Dermis blood vessel endothelial cell (primary cell): ENCODE data around the gene ZDHHC5. TPM values are rescaled to one million over a fixed set of nuclear protein-coding genes. Genes with fewer than 3 reads are reported as not detected.

Experiments
- DNase-seq: peaks from one replicate; pipeline ENCODE4 v3.0.0; 2010
- total RNA-seq: library from RNA; depleted of rRNA; stranded (reverse); fragments of >200 nt; gene quantifications from 2 replicates; pipeline ENCODE4 v1.2.3, GENCODE V29; 2014

The ZDHHC5 gene, protein sequence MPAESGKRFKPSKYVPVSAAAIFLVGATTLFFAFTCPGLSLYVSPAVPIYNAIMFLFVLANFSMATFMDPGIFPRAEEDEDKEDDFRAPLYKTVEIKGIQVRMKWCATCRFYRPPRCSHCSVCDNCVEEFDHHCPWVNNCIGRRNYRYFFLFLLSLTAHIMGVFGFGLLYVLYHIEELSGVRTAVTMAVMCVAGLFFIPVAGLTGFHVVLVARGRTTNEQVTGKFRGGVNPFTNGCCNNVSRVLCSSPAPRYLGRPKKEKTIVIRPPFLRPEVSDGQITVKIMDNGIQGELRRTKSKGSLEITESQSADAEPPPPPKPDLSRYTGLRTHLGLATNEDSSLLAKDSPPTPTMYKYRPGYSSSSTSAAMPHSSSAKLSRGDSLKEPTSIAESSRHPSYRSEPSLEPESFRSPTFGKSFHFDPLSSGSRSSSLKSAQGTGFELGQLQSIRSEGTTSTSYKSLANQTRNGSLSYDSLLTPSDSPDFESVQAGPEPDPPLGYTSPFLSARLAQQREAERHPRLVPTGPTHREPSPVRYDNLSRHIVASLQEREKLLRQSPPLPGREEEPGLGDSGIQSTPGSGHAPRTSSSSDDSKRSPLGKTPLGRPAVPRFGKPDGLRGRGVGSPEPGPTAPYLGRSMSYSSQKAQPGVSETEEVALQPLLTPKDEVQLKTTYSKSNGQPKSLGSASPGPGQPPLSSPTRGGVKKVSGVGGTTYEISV
- total RNA-seq, result 34.0 and 55.9 TPM in 2 replicates

DNA sequence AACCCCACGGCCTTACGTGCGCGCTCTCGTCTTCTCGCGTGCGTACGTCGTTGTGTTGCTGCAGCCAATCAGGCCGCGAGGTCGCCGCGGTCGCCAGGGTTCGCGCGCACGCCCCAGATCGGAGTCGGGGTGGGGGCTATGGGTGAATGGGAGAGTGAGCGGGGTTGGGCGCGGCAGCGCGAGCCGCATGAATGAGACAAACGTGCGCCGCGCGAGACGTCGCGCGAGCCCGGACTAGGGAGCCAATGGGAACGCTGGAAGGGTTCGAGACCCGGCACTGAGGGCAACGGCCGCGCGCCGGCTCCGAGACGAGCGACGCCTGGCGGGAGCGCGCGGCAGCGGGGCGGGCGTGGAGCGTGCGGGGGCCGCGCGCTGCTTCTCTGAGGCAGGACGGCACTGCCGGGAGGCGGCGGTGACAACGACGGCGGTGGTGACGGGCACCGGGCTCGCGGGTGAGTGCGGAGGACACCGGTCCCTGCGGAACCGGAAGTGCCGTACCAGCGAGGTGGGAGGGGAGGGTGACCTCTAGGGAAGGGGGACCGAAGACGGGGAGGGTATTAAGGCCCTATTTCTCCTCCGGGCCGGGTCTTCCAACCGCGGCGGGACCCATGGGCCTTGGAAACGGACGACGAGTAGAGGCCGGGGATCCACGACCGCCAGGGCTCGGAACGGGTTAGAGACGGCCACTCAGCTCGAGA is at the start of gene ZDHHC5:
ZDHHC5 (plus strand) TSS at position 379 of the 698 bp plus-strand sequence. CDS start 4,977 bp downstream, outside the sequence.
- peak; percentile 100 for DNase-seq

DNA sequence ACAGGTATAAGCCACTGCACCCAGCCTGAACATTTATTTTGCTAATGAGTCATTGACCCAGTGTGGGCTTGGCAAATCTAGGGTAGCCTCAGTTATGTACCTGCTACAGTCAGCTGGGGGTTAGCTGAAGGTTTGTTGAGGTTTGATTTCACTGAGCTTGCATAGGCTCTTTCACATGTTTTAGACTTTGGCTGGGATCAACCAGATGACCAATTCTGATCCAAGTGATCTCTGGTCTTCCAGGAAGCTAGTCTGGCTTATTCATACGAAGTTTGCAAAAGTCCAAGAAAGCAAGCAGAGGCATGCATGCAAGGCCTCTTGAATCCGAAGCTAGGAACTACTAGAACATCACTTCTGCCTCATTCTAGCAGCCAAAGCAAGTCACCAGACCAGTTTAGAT is 49.5 kb upstream of the ZDHHC5 start:
- DNase-seq, result no peak

DNA sequence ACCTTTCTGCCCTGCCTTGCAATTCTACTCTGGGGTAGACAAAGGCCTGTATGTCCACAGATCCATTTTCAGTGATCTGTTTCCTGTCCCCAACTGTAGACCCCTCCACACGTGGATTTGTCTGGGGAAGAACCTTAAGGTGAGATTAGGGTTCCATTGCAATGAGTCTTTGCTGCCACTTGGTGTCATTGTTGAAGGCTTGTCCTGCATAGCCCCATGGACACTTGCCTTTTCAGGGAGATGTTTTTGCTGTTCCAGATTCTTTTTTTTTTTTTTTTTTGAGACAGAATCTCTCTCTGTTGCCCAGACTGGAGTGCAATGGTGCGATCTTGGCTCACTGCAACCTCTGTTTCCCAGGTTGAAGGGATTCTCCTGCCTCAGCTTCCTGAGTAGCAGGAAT is 48.6 kb upstream of the ZDHHC5 start:
- DNase-seq, result no peak

DNA sequence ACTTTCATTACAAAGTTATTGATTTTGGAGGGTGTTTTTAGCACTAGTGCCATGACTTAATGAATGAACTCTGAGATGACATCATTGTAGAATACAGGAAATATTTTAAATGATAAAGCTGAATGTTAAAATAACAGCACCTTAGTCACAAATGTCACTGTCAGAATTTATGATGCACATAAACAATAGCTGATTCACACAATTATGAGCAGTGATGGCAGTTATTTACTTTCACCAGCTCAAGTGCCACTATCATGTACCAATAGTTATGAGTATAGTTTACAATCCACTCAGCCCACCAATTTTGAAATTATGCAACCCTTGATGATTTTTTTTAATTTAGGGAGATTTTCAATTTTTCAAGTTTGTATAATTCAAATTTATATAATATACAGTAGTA is 47.4 kb upstream of the ZDHHC5 start:
- DNase-seq, result no peak

DNA sequence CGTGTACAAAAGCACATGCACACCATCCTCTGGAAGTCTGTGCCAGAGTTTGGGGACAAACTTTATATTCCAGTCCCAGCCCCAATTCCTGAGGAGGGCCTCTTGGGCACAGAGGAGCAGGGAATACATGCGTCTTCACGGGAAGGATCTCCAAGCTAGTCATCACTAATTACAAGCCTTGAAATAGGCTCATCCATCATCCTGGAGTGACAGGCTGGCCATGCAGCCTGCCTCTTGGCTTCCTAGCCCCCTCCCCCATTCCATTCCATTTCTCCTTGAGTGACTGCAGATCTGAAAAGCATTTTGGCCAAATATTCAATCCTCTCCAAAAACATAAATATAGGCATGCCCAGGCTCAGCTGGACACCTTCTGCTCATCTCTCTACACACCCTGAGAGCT is 45.7 kb upstream of the ZDHHC5 start:
- no peak for DNase-seq

DNA sequence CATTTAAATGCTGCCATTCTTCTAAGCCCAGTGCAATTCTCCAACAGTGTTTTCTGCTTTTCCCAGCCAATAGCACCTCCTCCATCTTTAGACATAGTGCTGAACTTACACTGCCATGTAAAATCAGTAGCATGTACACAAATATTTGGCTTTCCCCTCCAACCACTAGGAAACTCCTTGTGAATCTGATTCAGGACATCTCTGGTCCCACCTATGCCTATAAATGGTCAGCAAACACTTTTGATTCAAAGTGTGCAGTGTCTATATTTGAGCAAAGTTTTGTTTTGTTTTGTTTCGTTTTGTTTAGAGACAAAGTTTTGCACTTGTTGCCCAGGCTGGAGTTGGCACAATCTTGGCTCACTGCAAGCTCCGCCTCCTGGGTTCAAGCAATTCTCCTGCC is 43.0 kb upstream of the ZDHHC5 start:
- no peak for DNase-seq

DNA sequence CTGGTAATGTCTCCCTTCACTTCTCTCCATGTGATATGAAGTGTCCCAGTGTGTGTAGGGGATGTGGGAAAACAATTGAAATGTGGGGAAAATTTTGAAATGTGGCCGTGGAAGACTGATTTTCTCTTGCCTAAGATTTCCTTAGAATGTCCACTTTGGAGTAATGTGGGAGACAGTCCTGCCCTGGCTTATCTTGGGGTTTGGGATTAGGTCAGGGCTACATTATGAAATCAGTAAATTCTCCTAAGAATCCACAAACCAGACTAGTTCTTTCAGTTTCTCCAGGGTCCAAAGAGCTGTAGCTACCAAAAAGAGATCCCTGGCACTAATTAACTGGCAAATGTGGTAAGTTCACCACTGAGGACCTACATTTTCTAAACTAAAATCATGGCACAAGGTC is 41.0 kb upstream of the ZDHHC5 start:
- DNase-seq, result no peak

DNA sequence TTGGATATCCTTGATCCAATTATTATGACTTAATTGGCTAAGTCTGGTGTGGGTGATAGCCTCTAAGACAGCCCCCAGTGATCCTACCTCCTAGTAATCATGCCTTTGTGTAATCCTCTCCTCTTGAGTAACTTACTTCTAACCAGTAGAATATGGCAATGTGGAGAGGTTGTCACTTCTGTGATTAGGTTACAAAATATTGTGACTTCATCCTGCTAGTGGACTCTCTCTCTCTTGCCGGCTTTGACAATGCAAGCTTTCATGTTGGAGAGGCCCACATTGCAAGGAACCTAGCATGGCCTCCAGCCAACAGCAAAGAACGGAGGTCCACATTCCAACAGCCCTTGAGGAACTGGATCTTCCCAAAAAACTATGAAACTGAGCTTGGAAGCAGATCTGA is 37.7 kb upstream of the ZDHHC5 start:
- DNase-seq, result no peak

DNA sequence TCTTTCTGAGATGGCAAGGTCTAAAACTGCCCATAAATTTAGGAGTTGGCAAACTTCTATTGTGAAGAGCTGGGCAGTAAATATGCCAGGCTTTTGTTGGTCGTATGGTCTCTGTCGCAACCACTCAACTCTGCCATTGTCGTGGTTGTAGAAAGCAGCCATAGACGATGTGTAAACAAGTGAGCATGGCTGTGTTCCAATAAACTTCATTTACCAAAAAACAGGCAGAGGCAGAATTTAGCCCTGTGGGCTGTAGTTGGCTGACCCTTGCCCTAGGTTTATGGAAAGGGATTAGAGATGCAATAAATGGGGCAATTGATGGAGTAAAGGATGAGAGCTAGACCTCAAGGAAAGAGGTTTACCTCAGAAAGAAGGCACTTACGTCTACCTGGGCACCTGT is 35.8 kb upstream of the ZDHHC5 start:
- no peak for DNase-seq

DNA sequence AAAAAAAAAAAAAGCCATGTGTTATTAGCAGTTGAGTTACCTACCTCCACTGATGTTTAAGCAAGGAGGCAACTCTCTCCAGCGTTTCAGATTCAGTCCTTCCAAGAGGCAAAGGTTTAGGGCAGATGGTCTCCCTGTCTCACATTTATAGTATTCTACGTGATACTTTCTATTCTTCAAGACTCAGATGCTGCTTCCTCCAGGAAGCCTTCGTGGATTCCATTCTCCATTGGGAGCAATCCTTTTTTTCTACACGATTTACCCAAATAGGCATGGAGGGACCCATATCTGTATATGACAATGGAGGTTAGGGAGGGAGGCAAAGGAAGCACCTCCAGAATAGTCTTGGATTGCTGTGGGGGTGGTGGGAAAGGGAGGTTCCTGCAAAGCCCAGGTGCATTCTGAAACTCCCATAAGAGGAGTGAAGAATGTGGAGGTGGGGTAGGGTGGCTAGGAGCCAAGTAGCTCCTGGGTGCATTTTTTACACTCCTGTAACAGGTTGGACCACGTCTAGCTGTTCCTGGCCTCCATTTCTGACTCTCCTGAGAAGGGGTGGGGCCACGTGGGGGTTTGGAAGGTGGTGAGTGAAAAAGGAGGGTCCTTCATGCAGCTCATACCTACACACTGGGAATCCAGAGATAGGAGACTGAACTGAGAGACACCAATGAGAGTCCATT is 34.4 kb upstream of the ZDHHC5 start:
- DNase-seq, result no peak

DNA sequence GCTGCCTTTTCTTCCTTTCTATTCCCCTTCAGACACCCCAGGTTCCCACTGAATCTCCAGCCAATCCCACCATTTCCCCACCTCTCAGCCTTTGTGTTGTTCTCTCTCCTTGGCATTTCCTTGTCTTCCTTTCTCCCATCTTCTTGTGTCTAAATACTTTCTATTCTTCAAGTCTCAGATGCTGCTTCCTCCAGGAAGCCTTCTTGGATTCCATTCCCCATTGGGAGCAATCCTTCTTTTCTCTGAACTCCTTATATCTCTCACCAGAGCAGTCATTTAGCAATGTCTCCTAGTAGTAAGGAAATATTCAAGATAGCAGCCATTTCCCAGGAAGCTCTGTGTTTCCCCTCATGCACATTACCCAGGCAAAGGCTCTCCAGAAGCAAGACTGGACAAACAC is 33.6 kb upstream of the ZDHHC5 start:
- no peak for DNase-seq

DNA sequence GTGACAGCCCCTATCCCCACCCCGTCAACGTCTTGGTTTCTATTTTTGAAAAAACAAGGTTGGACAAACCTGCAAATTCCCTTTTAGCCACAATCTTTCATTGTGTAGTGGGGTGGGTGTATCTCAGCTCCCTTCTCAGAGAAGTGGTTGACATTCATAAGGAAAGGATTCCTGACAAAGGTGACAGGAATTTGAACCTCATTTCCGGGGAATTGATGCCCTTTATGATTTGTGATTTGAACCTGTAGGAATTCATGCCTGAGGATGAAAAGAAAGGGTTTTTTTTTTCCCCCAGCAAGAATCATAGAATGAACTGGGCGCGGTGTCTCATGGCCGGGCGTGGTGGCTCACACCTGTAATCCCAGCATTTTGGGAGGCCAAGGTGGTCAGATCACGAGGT is 32.7 kb upstream of the ZDHHC5 start:
- DNase-seq, result no peak

DNA sequence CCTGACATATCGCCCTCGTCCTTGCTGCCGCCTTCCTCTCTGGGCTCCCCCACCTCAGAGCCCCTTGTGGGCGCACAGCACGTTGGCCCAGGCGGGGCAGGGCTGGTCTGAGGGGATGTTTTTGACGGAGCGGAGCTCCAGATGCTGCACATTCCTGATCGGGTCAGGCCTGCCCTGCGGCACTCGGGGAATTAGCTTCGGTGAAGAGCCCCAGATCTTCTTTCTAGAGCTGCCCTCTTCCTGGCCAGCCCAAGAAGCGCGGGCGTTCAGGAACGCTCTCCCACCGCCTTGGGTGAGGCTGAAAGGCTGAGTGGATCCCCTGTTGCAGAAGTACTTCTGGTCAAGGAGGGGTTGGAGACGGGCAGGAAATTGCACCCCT is 30.3 kb upstream of the ZDHHC5 start:
- no peak for DNase-seq

DNA sequence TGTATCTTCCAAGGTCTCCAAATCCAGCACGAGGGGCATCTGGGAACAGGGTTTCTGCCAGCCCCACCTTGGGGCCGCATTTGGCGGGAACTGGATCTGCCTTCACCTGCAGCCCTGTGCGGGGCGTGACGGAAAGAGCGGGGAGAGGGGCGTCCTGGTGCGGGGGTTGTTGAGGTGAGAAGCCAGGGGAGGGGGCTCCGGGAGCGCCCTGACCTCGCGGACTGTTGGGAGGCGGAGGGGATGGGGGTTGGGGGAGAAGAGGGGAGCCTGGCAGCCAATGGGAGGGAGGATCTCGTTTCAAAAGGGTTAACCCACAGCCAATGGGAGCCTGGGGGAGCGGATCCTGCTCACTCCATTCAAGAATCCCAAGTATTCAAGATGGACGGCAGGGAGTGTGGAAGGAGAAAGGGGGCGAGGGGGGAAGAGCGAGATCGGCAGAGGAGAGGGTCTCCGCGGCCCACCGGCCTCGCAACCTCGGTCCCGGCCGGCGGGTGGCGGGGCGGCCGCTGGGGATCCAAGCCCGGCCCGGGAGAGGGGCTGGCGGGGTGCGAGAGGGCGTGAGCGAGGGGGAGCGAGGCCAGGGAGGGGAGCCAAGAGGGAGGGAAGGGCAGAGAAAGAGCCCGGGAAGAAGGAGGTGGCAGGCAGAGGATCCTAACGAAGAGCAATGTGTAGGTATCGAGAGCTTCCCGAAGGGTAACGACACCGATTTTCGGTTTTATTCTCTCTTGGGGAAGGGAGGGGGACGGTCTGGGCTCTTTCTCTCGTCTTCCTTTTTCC is 29.7 kb upstream of the ZDHHC5 start:
- DNase-seq, result peak; percentile 86

DNA sequence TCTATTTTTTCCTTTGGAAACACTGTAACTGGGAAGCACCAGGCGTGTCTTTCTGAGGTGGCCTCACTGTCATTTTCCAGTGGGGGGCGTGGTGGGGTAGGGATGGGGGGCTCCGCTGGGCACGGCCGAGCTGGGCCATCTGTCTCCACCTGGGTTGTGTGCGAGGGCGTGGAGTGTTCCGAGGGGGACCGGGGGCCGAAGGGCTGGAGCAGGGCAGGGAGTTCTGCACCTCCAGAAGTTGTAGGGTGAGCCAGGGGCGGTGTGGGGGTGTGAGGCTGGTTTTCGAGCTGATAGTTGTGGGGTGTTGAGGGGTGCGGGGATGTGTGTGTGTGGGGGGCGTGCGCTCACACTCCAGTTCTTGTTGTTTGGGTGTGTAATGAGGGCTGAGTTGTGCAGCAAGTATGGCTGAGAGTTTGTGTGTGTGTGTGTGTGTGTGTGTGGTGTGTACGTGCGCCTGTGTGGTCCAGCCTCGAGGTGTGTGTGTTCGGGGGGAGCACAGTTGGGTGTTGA is 29.0 kb upstream of the ZDHHC5 start:
- no peak for DNase-seq

DNA sequence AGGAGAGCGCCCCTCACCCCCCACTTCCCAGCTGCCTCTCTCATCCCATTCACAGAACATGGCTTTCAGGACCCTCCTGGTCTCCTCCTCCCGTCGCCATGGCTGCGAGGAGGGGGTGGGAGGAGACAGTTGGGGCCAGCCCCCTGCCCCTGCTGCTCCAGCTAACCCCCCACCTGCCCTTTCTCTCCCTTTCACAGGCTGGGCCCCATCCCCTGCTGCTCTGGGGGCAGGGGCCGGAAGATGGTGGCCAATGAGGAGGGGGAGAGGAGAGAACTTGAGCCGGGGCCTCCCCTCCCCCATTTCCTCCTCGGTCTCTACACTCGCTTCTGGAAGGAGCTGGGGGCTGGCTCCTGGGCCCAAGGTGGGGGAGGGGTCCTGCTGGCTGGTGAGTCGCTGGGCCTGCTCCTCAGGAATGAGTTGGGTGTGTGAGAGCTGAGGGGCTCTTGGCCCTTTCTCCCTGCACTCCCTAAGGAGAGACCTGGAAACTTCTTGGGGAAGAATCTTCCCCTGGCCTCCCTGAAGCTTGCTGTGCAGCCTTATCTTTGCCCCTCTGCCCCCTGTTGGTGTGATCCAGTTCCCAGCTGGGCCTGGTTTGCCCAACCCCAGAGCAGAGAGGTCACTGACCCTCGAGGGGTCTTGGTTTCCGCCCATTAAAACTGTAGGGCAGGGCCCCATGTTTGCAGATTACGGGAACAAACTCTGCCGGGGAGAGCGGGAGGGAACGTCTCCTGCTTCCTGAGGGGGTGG is 28.4 kb upstream of the ZDHHC5 start:
- DNase-seq, result peak; percentile 45

DNA sequence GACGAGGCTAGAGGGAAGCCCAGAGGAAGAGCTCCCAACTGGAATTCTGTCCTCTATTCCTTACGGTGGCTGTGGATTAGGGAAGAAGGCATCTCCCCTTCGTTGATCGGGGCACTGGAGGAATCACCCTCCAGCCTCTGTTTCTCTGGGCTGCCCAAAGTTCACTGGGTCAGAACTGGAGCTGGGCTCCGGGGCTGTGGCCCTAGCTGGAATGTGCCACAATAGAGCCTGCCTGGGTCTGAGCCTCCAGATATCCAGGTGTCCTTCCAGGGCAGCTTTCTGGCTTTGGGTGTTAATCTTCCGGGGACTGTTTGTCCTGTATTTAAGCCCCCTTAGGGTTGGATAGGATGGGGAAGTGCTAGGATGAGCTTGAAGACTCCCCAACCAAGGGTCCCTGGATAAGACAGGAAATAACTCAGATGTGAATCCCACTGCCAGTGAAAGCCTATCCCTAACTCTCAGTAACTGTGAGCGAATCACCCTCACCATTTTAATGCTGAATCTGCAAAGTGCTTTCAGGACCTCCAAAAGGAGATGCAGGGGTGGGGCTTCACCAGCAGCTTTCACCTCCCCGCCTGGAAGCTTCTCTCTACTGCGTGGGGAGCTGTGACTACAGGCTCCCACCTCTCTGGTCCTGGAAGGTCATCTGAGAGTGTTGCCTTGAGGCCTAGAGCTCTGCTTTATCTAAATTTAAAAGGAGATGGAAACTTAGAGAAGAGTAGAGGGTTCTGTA is 27.7 kb upstream of the ZDHHC5 start:
- DNase-seq, result no peak

DNA sequence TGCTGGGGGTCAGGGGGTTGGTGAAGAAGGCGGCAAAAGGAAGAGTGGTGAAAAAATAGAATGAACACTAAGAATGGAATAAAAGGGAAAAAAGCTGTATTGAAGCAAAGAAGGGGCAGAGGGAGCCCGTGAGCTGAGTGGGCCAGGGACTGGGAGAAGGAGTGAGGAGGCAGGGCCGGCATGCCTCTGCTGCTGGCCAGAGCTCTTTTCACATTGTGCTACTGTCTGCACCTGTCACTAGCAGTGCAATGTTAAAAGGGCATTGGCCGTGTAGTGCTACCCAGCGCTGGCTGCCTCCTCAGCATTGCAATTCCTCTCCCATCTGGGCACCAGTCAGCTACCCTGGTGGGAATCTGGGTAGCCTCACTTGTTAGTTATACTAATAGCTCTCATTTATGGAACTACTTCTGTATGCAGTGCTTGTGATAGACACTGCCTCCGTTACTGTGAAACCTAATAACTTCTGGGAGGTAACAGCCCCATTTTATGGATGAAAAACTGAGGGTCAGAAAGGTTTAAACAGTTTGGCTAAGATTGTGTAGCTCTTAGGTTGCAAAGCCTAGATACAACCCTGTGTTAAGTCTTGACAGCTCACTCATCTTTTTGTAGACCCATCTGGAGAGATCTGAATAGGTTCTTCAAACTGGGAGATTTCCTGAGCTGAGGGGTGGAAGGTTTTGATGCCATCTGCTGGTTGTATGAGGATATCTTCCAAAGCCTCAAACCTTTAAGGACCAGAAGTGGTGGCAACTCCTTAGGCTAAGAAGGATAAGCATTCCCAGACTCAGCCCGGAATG is 26.7 kb upstream of the ZDHHC5 start:
- DNase-seq, result peak; percentile 77

DNA sequence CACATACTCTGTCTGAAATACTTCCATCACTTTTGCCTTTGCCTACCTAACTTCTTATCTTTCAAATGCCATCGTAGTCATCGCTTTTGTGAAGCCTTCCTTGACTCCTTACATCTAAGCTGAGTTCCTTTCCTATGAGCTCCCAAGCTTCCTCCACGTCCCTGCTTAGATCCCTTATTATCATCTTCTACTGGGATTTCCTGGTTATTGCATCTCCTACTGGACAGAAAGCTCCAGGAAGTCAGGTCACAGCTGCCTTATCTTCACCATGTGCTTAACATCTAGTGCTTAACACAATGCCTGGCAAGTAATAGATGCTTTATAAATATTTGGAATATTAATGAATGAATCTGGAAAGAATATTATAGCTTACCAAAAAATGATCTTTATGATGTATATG is 24.1 kb upstream of the ZDHHC5 start:
- DNase-seq, result no peak
